Inflammatory macrophage (primary cell): ENCODE measurements around the gene CCDC51.

Source experiments
- DNase-seq, 2 donors: peaks; one replicate each; pipeline ENCODE4 v3.0.0-alpha.2; 2020 to 2022

CCDC51 gene

DNA sequence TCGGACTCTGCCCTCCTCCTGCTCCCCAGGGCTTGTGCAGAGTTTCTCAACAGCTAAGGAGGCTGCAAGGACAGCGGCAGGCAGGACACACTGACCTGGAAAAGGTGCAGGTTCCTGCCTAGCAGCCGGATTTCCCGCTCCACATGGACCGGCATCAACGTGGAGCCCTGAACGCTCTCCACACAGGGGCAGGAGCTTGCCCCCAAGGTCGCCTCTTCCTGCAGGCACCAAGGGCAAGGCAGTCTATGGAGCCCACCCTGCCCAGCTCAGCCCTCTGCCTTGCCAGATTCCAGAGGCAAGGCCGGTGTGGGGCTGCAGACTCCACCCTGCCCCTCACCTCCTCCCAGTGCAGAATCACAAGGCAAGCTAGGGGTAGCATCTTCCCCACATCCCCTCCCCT, 20.8 kb downstream of the CCDC51 start:
- no peak for DNase-seq

DNA sequence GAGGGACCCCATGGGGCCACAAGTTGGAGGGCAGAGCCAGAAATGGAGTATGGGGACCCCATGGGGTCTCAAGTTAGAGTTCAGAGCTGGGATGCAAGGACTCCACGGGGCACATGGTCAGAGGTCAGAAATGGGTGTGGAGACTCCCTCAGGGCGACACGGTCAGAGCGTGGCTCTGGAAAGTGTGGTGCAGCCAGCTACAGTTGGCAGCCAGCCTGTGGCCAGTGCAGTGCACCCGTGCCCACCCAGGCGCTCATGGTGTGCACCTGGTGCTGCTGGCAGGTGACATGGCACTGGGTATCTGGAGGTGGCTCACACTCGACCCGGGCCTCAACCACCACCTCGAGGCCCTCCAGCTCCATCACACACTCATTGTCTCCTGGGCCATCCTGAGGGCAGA, 21.3 kb downstream of the CCDC51 start:
- DNase-seq: no peak

- DNase-seq: no peak
These were observed 21.8 kb downstream of the CCDC51 start for GRCh38 chr3:48418140-48418539.

- DNase-seq: no peak
These were observed 22.3 kb downstream of the CCDC51 start for GRCh38 chr3:48417529-48418108.

DNA sequence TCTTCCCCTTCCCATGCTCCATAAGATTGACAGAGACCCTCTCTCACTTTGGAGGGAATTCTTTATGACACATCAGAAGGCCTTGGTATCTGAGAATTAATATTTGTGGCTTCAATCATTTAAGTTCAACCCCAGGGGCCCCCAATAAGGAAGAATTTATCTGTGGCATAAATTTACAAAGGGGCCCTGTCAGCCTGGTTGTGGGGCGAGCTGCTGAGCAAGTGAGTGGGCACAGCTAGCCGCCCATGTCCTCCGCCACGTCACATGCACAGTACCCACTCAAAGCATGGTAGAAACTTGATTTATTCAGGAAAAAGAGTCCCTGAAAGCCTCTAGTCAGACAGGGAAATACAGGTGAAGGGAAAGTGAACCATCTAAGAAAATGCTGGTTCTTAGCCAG, 23.4 kb downstream of the CCDC51 start:
- DNase-seq: no peak

GRCh38 chr3:48416091-48416505, 23.8 kb downstream of the CCDC51 start:
- DNase-seq: no peak

- no peak for DNase-seq
These were observed 24.5 kb downstream of the CCDC51 start for GRCh38 chr3:48415251-48415953.

DNA sequence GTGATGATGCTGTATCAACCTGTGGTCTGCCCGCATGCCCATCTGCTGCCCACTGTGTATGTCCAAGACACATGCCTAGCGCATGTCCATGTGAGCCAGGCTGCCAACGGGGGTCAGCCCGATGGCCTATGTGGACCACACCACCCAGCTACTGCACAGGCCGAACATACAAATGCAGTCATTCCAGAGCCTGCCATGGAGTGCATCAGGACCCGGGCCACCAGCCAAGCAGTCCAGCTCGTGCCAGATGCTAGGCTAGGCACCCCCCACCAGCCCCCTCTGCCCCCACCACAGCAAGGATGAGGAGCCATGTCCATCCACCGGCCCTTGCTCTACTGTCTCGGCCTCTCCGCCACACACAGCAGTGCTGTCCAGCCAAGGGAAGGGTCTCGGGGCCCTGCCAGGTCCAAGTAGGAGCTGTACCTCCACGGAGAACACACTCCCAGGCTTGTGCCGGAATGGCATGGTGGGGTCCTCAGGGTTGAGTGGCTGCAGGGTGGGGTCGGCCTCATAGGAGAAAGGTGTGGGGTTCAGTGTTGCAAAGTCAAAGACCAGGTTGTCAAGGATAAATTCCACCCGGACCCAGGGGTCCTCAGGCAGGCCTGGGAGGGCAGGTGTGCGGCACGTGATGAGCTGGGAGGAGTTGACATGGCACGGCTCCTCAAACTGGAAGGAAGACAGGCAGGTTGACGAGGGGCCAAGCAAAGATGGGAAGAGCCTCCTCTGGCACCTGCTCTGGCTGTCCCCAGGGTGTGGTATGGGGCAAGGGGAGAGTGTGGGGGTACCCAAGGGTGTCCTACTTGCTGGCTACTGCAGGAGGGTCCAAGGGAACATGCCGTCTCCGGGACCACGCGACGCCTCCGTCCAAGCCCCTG, 25.3 kb downstream of the CCDC51 start:
- no peak for DNase-seq

DNA sequence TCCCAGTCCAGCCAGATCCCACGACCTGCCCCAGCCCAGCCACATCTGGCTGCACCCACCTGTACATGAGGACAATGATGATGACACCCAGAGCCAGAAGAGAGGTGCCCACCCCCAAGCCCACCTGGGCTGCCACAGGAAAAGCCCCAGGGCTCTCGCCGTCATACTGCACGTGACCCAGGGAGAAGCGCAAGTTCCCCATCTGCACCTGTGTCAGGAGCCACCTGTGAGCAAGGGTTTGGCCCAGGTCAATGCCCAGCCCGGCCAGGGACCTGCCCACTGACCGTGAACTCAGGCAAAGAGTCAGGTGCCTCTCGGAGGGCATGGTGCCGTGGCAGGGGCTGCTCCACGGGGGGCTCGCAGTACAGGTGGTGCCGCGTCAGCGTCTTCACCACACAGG, 26.3 kb downstream of the CCDC51 start:
- no peak for DNase-seq

DNA sequence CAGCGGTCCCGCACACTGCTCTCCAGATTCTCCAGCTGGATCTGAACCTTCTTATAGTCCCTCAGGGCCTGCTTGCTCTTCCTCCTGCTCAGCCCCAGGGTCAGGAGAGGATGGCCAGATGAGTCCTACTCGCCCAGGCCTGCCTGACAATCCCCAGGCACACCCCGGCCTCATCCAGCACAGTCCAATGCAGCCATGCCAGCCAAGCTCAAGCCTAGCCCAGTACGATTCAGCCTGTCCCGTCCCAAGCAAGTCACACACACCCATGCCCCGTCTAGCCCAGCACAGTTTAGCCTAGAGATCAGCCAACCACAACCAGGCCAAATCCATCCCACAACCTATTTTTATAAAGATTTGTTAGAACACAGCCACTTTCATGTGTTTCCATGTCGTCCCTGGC, 26.8 kb downstream of the CCDC51 start:
- no peak for DNase-seq

DNA sequence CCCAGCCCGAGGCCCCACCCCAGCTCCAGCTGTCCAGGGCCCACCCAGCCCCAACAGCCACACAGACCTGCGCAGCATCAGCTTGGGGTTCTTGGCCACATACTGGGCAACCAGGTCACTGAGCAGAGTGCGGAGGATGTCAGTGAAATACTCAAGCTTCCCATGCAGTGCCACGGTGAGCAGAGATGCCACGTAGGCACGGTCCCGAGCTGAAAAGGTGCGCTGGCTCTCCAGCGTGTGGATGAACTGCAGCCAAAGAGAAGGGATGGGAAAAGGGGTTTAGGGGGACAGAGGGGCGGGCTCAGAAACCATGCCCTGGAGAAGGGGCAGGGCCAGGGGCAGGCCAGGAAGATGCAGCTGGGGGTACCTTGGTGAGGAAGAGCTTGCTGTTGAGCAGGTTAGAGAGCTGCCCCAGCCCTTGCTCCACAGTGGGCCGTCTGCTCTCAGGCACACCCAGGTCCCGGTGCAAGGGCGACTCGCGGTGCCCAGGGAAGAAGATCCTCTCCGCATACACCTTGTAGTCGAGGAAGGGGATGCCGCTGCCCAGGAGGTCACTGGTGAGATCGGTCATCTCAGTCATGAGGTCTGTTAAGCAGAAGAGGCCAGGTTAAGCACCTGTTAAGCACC, 27.4 kb downstream of the CCDC51 start:
- DNase-seq: no peak

DNA sequence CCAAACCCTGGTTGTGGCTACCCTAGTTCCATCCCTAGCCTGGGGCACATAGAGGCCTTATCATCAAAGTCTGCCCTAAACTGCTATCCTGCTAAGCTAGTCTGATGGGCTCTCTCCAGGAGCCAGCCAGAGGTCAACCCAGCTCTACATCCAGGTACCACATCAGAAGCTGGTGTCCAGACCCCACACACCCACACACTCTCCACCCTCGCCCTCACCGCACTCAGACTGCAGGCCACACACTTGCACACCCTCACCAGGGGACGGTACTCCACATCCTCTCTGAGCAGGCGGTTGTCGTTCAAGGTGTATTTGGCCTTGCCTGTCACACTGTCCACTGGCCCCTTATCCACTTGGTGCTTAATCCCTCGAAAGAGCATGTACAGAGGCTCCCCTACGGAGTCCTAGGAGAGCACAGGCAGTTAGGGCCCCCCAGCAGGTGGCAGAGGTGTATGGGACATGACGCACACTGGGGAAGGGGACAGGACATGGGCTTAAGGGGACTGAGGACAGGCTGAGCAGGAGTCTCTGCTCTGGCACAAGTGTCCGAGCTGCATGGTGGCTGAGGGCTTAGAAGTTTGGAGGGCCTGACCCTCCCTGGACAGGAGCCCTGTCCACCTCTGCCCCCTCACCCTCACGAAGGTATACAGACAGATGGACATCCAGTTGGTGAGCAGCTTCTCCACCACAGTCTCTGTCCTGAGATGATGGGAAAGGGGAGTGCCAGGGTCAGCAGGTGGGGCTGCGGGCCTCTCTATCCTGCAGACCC, 28.1 kb downstream of the CCDC51 start:
- DNase-seq: no peak

GRCh38 chr3:48411041-48411588, 28.8 kb downstream of the CCDC51 start:
- DNase-seq: no peak

DNA sequence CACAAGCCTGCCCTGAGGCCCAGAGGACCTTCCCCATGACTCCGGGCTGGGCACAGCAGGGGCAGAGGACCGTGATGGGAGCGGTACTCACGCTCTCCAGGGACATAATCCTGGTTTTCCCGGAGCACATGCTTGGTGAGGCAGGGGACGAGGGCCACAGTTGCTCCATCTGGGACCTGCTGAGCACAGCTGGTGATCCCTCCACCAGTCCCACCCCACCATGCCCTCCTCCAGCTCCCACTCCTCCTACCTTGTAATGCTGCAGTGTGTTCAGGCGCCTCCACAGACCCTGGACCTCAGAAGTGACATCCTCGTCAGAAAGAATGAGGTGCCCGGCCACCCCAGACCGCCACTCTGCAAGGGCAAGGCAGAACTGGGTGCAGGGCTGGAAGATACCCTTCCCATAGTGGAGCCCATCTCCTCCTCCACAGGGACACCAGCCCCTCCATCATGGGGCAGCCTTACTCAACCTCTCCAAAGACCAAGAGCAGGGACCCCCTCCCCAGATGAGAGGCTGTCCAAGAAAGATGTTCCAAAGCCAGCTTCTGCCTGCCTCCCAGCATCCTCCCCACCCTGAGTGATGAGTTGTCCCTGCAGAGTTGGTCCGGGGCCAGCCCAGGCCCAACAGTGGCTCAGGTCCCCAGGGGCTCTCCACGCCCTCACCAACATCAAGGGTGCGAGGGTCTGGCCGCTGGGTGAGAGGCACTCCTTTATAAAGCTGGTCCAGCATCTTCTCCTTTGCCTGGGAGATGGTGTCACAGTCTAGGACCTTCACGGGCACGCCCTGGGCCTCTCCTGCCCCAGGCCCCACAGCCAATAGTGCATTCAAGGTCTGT, 29.5 kb downstream of the CCDC51 start:
- no peak for DNase-seq

DNA sequence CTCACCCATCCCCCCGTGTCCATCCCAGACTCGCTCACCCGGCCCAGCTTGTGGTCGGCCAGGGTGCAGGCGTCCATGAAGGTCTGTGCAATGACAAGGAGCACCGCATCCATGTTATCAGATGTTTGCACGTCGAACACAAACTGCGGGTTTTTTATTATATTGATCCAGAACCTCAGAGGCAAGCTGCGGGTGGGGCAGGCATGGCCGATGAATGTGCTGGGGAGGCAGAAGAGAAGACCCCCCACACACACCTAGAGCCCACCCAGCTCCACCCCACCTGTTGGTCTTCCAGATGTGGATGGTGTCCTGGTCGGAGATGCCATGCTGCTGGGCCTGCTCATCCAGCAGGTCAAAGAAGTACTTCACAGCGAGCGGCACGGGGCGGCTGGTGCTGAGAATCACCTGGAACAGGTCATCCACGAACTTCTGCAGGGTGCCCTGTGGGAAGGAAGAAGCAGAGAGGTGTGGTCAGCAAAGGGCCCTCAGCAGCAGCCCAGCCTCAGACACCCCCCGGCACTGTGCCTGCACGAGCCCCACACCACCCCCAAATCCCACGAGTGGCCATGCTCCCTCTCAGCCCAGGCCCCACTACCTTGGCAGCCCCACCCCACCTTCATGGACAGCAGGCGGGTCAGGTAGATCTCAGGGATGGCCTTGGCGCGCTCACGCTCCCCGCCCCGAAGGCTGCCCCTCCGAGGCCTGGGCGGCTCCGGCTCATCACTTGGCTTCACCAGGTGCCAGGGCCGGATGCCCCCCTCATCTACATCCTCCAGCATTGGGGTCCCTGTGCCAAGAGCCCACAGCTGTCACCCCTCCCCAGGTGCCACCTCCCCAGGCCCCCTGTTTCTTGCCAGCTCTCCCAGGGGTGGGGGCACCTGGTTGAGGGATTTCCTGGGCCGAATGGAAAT, 30.4 kb downstream of the CCDC51 start:
- DNase-seq: no peak

- no peak for DNase-seq
These were observed 31.1 kb downstream of the CCDC51 start for GRCh38 chr3:48408823-48409281.

DNA sequence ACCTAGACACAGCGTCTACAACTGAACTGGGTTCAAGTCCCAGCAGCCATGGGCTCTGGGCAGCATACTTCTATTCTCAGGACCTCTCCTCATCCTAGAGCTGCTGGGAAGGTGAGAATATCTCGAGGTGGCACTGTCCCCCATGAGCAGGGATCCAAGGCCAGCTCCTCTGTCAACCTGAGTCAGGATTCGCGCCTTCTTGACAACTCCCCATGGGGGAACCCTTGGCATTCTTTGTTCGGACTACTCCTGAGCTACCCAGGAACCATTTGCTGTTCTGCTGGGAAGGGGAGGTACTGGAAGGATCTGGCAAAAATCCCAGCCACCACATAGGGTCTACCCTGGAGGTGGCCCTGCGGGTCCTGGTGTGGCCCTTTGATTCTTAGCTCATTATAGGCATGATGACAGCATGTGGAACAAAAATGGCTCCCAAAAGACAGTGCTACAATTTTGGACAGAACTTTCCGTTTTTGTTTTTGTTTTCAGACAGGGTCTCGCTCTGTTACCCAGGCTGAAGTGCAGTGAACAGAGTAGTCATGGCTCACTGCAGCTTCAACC, 32.3 kb downstream of the CCDC51 start:
- no peak for DNase-seq

DNA sequence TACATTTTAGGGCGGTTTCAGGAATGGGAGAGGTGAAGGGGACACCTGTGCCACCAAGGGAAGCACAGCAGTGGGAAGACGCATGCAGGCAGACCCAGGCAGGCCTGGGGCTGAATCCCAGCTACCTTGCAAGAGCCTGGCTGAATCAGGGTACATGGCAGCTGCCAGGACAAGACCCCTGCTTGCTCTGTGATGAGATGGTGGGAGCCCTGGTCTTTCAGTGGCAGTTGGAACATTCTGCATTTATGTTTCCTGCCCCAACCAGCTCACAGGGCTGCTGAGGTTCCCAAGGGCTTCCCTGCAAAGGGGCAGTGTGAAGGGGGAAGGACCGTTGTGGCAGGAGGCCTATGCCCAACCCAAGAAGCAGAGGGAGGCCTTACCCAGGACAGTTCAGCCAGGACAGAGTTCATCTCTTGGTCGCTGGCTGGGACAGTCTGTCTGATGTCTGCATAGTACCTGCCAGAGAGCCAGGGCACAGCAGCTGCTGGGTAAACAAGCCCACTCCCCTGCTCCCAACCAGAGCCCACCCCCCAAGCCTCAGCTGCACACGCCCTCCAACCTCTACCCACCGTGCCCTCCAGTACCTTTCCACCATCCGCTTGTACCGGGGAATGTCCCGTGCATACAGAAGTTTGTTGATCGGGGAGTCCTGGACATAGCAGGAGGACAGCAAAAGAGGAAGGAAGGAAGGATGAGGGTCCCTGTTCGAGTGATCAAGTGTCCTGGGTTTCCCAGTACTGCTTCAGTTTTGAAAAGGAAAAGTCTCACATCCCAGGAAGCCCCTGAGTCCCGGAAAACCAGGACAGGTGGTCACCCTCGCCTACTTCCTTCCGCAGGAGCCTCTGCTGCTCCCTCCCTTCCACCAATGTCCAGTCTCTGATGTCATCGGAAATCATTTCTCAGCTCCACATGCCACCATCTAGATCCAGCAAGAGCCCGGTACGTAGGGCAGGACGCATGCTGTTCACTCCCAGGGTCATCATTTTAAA, 33.2 kb downstream of the CCDC51 start:
- DNase-seq: no peak
